Mesendoderm (in vitro differentiated cells): ENCODE measurements around the gene MSRB3.

Source experiments
- DNase-seq: peaks from one replicate; pipeline ENCODE4 v3.0.0; 2013
- H2AK5ac ChIP-seq: 2 replicates; pipeline ENCODE4 v1.6.1; 2013; ENCODE audit warnings: low read length, inconsistent platforms
- H2BK120ac ChIP-seq: 2 replicates; pipeline ENCODE4 v1.6.1; 2013; ENCODE audit warnings: low read depth, mild to moderate bottlenecking, low read length, moderate library complexity, mixed read lengths
- H2BK15ac ChIP-seq: replicated peaks from 2 replicates; pipeline ENCODE4 v1.6.1; 2013; ENCODE audit warnings: low read depth, mild to moderate bottlenecking, moderate library complexity
- H2BK5ac ChIP-seq: 2 replicates; pipeline ENCODE4 v1.6.1; 2013; ENCODE audit warnings: low read length, inconsistent platforms
- H3K18ac ChIP-seq: 2 replicates; pipeline ENCODE4 v1.6.1; 2013; ENCODE audit warnings: mild to moderate bottlenecking, low read length, mixed read lengths
- H3K23ac ChIP-seq: one replicate; pipeline ENCODE4 v1.6.1; 2013; ENCODE audit warnings: low read length
- H3K27ac ChIP-seq: 2 replicates; pipeline ENCODE4 v1.5.1; 2013; ENCODE audit warnings: low read depth, mild to moderate bottlenecking, inconsistent platforms, low read length, moderate library complexity
- H3K27me3 ChIP-seq: 2 replicates; pipeline ENCODE4 v1.6.1; 2013; ENCODE audit warnings: low read length, control low read depth, mild to moderate bottlenecking, inconsistent platforms; ENCODE audit not compliant: insufficient read depth, poor library complexity
- H3K36me3 ChIP-seq: 2 replicates; pipeline ENCODE4 v1.6.1; 2013; ENCODE audit warnings: low read length, inconsistent platforms; ENCODE audit not compliant: control insufficient read depth, insufficient read depth
- H3K4ac ChIP-seq: one replicate; pipeline ENCODE4 v1.6.1; 2013; ENCODE audit warnings: low read depth, mild to moderate bottlenecking, low read length, moderate library complexity
- H3K4me1 ChIP-seq: 2 replicates; pipeline ENCODE4 v1.6.1; 2013; ENCODE audit warnings: low read depth, low read length, inconsistent platforms; ENCODE audit not compliant: control insufficient read depth
- H3K4me2 ChIP-seq: 2 replicates; pipeline ENCODE4 v1.6.1; 2013; ENCODE audit warnings: low read length
- H3K4me3 ChIP-seq: 2 replicates; pipeline ENCODE4 v1.5.1; 2013; ENCODE audit warnings: mild to moderate bottlenecking, low read length
- H3K56ac ChIP-seq: one replicate; pipeline ENCODE4 v1.6.1; 2013; ENCODE audit warnings: low read length
- H3K79me1 ChIP-seq: 2 replicates; pipeline ENCODE4 v1.6.1; 2013; ENCODE audit warnings: low read length, inconsistent platforms
- H3K79me2 ChIP-seq: 2 replicates; pipeline ENCODE4 v1.6.1; 2013; ENCODE audit warnings: mild to moderate bottlenecking, low read length; ENCODE audit not compliant: control insufficient read depth, insufficient read depth
- H3K9ac ChIP-seq: 2 replicates; pipeline ENCODE4 v1.6.1; 2013; ENCODE audit warnings: low read length, inconsistent platforms
- H4K5ac ChIP-seq: one replicate; pipeline ENCODE4 v1.6.1; 2013; ENCODE audit warnings: low read length
- H4K8ac ChIP-seq: one replicate; pipeline ENCODE4 v1.6.1; 2013; ENCODE audit warnings: low read depth, mild to moderate bottlenecking, control low read depth, low read length, moderate library complexity
- WGBS: extraction: QIAGEN DNeasy Blood & Tissue Kit; methylation state at CpG from one replicate; pipeline ENCODE4 v1.1.7; 2013; ENCODE audit warnings: low lambda C conversion rate, missing lambda C conversion rate; ENCODE audit not compliant: insufficient coverage; ENCODE audit errors: extremely low coverage; 5-methylcytosine and 5-hydroxymethylcytosine counted together

Gene MSRB3

DNA sequence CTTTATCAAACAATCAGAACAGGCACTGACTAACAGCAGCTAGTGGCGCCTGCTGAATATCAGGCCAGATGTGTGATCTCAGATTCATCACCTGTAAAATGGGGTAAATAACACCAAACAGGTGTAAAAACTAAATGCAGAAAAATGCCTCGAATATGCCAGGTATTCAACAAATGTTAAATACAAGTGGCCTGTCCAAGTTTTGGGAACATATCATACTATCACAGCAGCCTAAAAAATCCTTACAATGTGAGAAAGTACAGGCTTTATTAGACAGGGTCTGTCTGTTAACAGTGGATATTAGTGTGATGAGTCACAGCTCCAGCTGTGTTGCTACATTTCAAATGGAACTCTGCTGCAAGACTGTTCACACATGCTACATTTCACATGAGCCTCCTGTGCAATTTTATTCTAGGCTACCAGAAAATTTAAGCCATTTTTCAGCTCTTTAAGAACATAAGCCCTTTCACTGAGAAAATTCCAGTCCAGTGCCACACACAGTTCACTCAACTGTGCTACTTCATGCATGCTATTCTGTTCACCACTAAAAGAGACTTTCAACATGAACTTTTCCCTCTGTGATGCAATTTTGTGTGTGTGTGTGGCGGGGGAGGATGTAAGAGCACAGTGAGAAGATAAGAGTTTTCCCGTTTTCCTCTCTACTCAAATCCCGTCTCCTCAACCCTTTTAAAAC is 56.7 kb downstream of the MSRB3 start:
- no CpG with 5 or more reads among the region's 5 CpGs for WGBS
- Histone ChIP-seq H3K79me2 (no peaks in the 10 kb centered on the region), H3K4me1 (peaks cover 3% of the 10 kb centered on the region), H3K27ac (no peak overlapping the region), H2AK5ac (no peak overlapping the region), H3K18ac (no peak overlapping the region), H3K4ac (no peak overlapping the region), H4K8ac (no peak overlapping the region), H2BK15ac (no peak overlapping the region), H2BK120ac (no peak overlapping the region), H2BK5ac (no peak overlapping the region), H4K5ac (no peak overlapping the region), H3K4me3 (no peak overlapping the region), H3K23ac (no peak overlapping the region), H3K36me3 (no peaks in the 10 kb centered on the region), H3K9ac (no peak overlapping the region), H3K79me1 (no peaks in the 10 kb centered on the region), H3K4me2 (no peak overlapping the region), H3K56ac (no peak overlapping the region), H3K27me3 (no peaks in the 10 kb centered on the region)
- DNase-seq = peak; percentile 34

DNA sequence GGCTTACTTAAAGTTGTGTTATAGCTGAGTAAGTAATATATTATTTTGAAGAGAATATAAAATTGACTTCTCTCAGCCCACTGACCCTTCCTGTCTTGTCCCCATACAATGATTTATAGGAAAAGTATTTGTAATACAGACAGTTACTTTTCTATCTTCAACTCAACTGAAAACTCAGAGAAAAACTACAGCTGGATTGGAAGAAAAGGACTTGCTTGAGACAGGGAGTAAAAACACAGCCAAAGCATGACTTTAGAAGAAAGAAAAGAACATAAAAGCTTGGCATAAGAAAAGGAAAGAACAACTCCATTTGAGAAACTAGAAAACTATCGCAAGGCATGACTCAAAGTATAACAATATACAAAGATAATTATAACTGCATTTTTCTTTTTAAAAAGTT is 57.5 kb downstream of the MSRB3 start:
- H3K4me3 ChIP-seq = no peak overlapping the region

DNA sequence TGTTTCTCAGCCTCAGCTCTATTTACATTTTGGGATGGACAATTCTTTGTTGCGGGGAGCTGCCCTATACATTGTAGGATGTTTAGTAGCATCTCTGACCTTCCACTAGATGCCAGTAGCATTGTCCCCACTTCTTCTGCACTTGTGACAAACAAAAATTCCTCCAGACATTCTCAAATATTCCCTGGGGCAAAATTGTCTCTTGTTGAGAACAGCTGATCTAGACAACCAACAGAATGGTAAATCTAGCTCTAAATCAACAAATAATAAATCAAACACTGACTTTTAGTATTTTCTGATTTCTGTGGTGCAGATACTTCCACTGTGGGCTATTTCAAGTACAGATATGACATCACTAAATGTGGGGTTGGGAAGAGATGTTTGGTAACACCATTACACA is 60.7 kb downstream of the MSRB3 start:
- H3K56ac ChIP-seq = no peak overlapping the region
- no peaks in the 10 kb centered on the region for H3K27me3 ChIP-seq
- H2AK5ac ChIP-seq = no peak overlapping the region
- no peak overlapping the region for H4K8ac ChIP-seq
- no peak overlapping the region for H4K5ac ChIP-seq
- no peak overlapping the region for H3K4me2 ChIP-seq
- H3K9ac ChIP-seq = no peak overlapping the region
- no peak overlapping the region for H2BK5ac ChIP-seq
- H3K18ac ChIP-seq = no peak overlapping the region
- no peak overlapping the region for H3K23ac ChIP-seq
- H3K4ac ChIP-seq = no peak overlapping the region
- no peaks in the 10 kb centered on the region for H3K79me1 ChIP-seq
- H2BK15ac ChIP-seq = no peak overlapping the region
- WGBS = no CpG with 5 or more reads among the region's 1 CpG
- DNase-seq = peak; percentile 66
- H3K4me1 ChIP-seq = peaks cover 3% of the 10 kb centered on the region
- H2BK120ac ChIP-seq = no peak overlapping the region
- H3K27ac ChIP-seq = no peak overlapping the region
- H3K4me3 ChIP-seq = no peak overlapping the region
- no peaks in the 10 kb centered on the region for H3K79me2 ChIP-seq
- no peaks in the 10 kb centered on the region for H3K36me3 ChIP-seq

More for the DNA sequence above, 57.5 kb downstream of the MSRB3 start:
- Histone ChIP-seq H3K27ac (no peak overlapping the region), H3K4ac (no peak overlapping the region), H2BK5ac (no peak overlapping the region), H2BK120ac (no peak overlapping the region), H2BK15ac (no peak overlapping the region), H2AK5ac (no peak overlapping the region), H3K27me3 (no peaks in the 10 kb centered on the region), H3K36me3 (no peaks in the 10 kb centered on the region), H3K79me2 (no peaks in the 10 kb centered on the region), H3K79me1 (no peaks in the 10 kb centered on the region), H3K9ac (no peak overlapping the region), H3K23ac (no peak overlapping the region), H3K18ac (no peak overlapping the region), H4K8ac (no peak overlapping the region), H4K5ac (no peak overlapping the region), H3K4me1 (peaks cover 3% of the 10 kb centered on the region), H3K56ac (no peak overlapping the region), H3K4me2 (no peak overlapping the region)
- WGBS = no CpG with 5 or more reads among the region's 1 CpG
- DNase-seq = no peak

DNA sequence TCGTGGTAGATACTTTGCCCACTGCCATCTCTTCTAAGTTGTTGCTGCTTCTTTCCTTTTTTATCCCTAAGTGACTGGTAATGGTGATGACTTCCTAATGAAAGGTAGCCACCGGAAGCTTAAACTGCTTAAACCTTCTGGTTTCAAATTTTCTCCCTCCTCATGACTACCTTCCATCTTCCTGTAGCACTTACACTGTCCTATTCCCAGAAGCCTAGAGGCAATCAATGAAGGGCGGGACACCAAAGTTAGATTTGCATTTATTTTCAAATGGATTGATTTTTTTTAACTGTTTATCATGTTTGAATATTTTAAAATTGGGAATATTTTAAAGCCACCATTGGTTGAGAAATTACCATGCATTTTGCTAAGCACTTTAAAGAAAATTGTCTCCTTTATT is 64.7 kb downstream of the MSRB3 start:
- no peak overlapping the region for H2BK120ac ChIP-seq
- no peak overlapping the region for H2BK5ac ChIP-seq
- no peak overlapping the region for H3K23ac ChIP-seq
- no peak overlapping the region for H4K8ac ChIP-seq
- H3K4me1 ChIP-seq = no peaks in the 10 kb centered on the region
- no peak overlapping the region for H3K18ac ChIP-seq
- no peak overlapping the region for H3K27ac ChIP-seq
- no peak overlapping the region for H2BK15ac ChIP-seq
- no peaks in the 10 kb centered on the region for H3K27me3 ChIP-seq
- H3K4me2 ChIP-seq = no peak overlapping the region
- no peak for DNase-seq
- H3K79me2 ChIP-seq = no peaks in the 10 kb centered on the region
- no peak overlapping the region for H3K56ac ChIP-seq
- H3K4ac ChIP-seq = no peak overlapping the region
- no peaks in the 10 kb centered on the region for H3K36me3 ChIP-seq
- H2AK5ac ChIP-seq = no peak overlapping the region
- no peak overlapping the region for H3K4me3 ChIP-seq
- no CpG with 5 or more reads among the region's 3 CpGs for WGBS
- H3K9ac ChIP-seq = no peak overlapping the region
- H3K79me1 ChIP-seq = no peaks in the 10 kb centered on the region
- no peak overlapping the region for H4K5ac ChIP-seq

DNA sequence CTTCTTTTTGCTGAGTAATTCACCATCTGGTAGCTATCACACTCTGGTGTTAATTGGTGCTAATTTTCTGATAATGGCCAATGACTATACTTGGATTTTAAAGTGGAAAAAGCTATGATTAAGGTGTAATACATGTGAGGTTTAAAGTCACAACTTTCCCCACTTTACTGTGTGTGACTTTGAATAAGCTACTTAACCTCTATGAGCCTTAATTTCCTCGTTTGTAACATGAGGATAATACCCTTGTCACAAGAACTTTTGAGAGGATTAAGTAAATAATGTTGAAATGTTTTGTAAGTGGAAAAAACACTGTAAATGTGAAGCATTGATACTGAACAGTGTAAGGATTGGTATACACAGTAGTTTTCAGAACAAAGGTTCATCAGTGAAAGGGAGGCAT is 65.3 kb downstream of the MSRB3 start:
- Histone ChIP-seq H2BK120ac (no peak overlapping the region), H3K36me3 (no peaks in the 10 kb centered on the region), H3K79me1 (no peaks in the 10 kb centered on the region), H3K9ac (no peak overlapping the region), H3K27ac (no peak overlapping the region), H3K56ac (no peak overlapping the region), H3K4ac (no peak overlapping the region), H4K8ac (no peak overlapping the region), H3K4me2 (no peak overlapping the region), H3K79me2 (no peaks in the 10 kb centered on the region), H3K23ac (no peak overlapping the region), H2BK5ac (no peak overlapping the region), H3K27me3 (no peaks in the 10 kb centered on the region), H4K5ac (no peak overlapping the region), H3K4me1 (no peaks in the 10 kb centered on the region), H2BK15ac (no peak overlapping the region), H3K18ac (no peak overlapping the region), H3K4me3 (no peak overlapping the region), H2AK5ac (no peak overlapping the region)
- DNase-seq = peak; percentile 56
- no CpG with 5 or more reads among the region's 1 CpG for WGBS

DNA sequence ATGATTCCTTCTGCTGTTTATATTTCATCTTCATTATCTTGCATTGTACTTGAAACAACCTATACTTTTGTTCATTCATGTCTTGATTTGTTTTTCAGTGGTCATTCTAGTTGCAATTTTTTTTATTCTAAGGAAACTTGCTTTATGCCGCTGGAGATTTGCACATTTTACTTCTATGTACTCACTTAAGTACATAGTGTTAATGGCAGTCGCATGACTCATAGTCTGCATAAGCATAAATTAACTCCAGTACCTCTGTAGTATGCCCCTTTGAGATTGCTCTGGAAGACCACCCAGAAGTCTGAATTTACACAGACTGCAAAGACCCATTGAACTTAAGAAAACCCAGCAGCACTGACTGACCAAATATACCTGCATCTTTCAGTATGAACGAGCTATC is 77.0 kb downstream of the MSRB3 start:
- Histone ChIP-seq H3K36me3 (no peaks in the 10 kb centered on the region), H4K5ac (no peak overlapping the region), H2BK5ac (no peak overlapping the region), H3K27ac (no peak overlapping the region), H2BK15ac (no peak overlapping the region), H3K18ac (no peak overlapping the region), H3K79me2 (no peaks in the 10 kb centered on the region), H2AK5ac (no peak overlapping the region), H2BK120ac (no peak overlapping the region), H4K8ac (no peak overlapping the region), H3K4ac (no peak overlapping the region), H3K4me3 (no peak overlapping the region), H3K9ac (no peak overlapping the region), H3K4me2 (no peak overlapping the region), H3K23ac (no peak overlapping the region), H3K56ac (no peak overlapping the region), H3K4me1 (no peaks in the 10 kb centered on the region), H3K79me1 (no peaks in the 10 kb centered on the region), H3K27me3 (no peaks in the 10 kb centered on the region)
- peak; percentile 36 for DNase-seq
- WGBS = no CpG with 5 or more reads among the region's 3 CpGs
